Measurements from ENCODE around the gene IQUB.

GRCh38 chr7:123537026-123537642 lies 2.7 kb upstream of the IQUB start:
- TF ChIP-seq POLR2A (IDR thresholded peaks at IDR 0.05; ENCODE audit: low read length) (no peak), GATA1 (IDR thresholded peaks at IDR 0.05; ENCODE audit: low read depth, low read length) (no peak)
